Left forelimb (tissue), 1 donor: ENCODE measurements around the gene SFXN2.
"Not testable (repeated sequence)": the region's sequence is repeated elsewhere in the genome, so short reads cannot be mapped to it uniquely, and the experiment has no call there.

Experiments
- DNase-seq: peaks from one replicate; pipeline ENCODE4 v3.0.0-alpha.2; 2018; ENCODE audit warnings: low spot score

Gene SFXN2

DNA sequence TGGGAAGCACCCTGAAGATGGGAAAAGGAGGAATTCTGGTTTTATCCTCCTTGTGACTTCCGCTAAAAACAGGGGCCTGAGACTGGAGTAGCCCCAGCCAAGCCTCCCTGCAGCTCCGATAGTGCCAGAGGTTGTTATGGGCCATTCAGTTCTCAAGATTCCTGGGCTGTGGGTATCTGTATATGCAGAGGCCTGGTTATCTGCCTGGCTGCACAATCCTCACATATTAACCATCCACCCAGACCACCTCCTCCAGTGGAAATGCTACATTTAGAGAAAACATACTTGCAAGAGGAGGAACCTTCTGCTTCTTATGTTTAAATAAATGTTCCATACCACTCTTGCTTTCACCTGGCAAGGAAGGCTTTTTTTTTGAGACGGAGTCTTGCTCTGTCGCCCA is 34.8 kb upstream of the SFXN2 start:
- no peak for DNase-seq

- DNase-seq: no peak
Measured at GRCh38 chr10:102681696-102682095, 32.7 kb upstream of the SFXN2 start.

DNA sequence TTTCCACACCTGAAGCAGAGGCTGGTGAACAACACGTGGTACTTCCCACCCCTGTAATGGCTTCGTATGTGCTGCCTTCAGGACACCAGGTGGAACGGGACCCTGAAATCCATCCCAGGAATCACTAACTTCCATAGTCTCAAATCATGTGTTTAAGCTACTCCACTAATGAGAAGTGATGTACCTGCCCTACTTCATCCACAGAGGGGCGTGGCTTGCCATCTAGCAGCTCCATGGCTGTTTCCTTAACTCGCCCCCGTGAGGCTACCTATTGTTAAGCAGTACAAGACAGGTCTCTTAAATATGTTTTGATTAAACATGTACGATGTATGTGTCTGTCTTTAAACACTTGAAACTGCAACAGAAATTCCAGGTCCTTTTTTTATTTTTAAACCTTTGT is 32.0 kb upstream of the SFXN2 start:
- no peak for DNase-seq

- DNase-seq: no peak
Measured at GRCh38 chr10:102682981-102683380, 31.5 kb upstream of the SFXN2 start.

GRCh38 chr10:102683736-102684135 is 30.7 kb upstream of the SFXN2 start:
- DNase-seq: no peak

- no peak for DNase-seq
Measured at GRCh38 chr10:102691285-102692066, 23.0 kb upstream of the SFXN2 start.

GRCh38 chr10:102695401-102695800 is 19.0 kb upstream of the SFXN2 start:
- not testable (repeated sequence) for DNase-seq

DNA sequence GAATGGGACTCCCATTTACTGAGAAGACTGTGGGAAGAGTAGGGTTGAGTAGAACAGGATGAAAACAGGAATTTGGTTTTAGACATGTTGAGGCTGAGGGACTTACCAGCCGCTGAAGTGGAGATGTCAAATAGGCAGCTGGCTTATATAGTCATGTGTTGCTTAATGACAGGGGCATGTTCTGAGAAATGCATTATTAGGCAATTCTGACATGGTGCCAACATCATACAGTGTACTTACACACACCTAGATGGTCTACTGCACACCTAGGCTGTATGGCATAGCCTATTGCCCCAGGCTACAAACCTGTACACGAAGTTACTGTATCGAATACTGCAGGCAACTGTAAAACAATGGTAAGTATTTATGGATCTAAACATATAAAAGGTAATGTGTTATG is 17.7 kb upstream of the SFXN2 start:
- no peak for DNase-seq

- DNase-seq: no peak
Measured at GRCh38 chr10:102698894-102699293, 15.5 kb upstream of the SFXN2 start.

GRCh38 chr10:102701272-102701671 is 13.2 kb upstream of the SFXN2 start:
- DNase-seq: no peak

DNA sequence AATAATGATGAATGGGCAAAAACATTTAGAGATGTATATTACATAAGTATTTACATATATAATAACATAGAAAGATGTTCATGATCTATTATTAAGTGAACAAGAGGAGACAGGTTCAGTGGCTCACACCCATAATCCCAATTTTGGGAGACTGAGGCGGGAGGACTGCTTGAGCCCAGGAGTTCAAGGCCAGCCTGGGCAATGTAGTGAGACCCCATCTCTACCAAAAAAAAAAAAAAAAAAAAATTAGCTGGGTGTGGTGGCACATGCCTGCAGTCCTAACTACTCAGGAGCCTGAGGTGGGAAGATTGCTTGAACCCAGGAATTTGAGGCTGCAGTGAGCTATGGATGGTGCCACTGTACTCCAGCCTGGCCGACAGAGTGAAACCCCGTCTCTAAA is 12.6 kb upstream of the SFXN2 start:
- no peak for DNase-seq

- DNase-seq: no peak
Measured at GRCh38 chr10:102702742-102703141, 11.7 kb upstream of the SFXN2 start.

DNA sequence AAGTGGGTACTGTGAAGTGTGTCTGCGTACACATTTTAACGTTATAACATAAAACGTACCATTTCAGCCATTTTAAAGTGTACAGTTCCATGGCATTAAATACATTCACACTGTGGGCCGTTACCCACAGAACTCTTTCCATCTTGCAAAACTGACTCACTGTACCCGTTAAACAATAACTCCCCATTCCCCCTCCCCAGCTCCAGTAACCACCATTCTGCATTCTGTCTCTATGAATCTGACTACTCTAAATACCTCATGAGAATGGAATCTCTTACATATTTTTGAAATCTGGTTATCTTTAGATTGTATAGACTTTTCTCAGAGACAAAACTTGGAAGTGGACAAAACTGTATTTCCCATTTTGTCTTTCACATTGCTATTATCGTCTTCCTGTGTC is 9.5 kb upstream of the SFXN2 start:
- no peak for DNase-seq

- DNase-seq: no peak
Measured at GRCh38 chr10:102705531-102705930, 8.9 kb upstream of the SFXN2 start.

- no peak for DNase-seq
Measured at GRCh38 chr10:102710609-102711008, 3.8 kb upstream of the SFXN2 start.

DNA sequence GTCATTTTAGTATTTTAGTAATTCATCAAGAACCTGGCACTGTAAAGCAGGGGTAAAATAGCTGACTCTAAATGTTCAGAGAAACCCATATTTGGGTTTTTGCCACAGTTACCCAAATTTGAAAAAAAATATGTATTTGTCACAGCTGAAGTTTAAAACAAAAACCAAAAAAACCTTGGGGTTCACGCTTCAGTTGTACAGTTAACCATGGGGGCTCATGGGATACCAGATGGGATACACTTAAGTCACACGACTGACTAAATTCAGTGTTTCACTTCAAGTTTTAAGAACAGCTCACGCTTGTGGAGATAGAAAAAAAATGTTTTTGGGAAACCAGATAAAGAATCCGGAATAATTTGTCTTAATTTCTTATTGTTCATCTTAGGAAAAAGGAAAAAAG is 2.3 kb upstream of the SFXN2 start:
- no peak for DNase-seq

DNA sequence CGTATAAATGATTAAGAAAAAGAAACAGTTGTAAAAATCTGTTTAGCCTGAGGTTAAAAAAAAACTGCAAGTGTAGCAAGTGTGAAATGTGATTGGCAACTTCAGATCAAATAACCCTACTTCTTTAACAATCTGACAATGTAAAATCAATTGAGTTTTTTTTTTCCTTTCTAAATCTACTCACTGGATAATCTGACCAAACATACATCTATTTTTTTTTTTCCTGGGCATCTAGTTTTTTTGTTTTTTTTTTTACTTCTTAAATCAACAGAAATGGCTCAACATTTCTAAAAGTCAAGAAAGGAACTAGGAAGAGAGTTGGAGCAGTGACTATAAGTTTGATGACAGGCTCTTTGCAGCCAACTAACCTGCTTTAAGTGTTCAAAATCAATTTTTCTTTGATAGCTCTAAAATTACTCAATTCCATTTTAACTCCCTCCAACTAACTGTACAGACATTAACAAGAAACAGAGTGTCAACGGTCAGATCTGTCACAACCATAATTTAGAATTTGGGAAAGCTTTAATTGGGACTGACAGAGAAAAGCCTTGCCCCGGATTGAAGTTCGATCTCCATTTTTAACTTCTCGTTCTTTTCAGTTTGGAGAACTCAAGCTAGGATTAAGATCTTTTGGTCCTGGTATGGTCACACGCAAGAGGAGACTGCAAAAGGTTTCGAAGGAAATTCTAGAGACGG is 1.4 kb upstream of the SFXN2 start:
- DNase-seq: no peak

DNA sequence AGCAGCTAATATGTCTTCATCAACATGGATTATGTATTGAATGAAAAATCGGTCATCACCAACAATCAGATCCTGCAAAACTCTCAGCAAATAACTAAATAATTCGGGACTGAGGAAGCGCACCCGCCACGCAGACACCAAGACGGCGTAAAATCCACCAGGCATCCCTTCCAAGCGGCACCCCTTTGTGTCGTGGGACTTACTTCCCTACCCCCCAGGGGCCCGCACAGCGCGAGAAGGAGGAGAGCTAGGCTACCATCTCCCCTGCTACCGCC is 960 bp upstream of the SFXN2 start:
- DNase-seq: no peak

- peak; percentile 99 for DNase-seq
Measured at GRCh38 chr10:102713814-102714620, 419 bp upstream of the SFXN2 start, which contains the start of gene ARL3. ARL3 (minus strand) TSS chr10:102714397; CDS start chr10:102714275, 122 bp downstream.

DNA sequence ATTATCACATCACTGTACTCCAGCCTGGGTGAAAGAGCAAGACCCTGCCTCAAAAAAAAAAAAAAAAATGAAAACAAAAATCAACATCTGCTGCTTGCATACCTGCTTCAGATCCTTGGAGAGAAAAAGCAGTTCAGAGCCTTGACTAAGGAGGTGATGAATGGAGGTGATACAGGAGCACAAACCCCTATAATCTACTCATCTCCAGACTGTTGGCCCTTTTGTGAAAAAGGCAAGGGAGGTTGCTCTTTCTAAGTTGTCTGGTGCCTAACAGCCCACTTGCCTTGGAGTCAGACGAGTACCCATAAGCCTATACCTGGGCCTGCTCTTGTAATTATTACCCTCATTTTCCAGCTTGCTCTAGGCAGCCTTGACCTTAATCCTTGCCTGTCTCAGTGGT is 1.4 kb downstream of the SFXN2 start:
- DNase-seq: no peak

DNA sequence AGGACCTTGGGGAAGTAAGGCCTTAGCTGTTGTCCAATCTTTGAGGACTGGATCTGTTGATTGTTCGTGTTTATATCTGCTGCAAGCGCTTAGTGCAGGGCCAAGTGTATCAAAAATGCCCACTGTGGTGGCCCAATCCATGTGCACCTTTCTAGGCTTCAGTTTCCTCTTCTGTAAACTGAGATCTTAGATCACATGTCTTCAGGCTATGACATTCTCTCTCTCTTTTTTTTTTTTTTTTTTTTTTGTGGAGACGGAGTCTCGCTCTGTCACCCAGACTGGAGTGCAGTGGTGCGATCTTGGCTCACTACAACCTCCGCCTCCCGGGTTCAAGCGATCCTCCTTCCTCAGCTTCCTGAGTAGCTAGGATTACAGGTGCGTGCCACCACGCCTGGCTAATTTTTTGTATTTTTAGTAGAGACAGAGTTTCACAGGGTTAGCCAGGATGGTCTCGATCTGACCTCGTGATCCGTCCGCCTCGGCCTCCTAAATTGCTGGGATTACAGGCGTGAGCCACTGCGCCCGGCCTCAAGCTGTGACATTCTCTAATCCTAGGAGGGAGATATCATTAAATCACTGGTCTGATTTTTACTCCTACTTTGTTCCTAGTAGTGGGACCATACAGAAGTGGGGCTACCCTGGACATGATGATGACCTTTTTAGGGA is 2.6 kb downstream of the SFXN2 start:
- DNase-seq: not testable (repeated sequence)

DNA sequence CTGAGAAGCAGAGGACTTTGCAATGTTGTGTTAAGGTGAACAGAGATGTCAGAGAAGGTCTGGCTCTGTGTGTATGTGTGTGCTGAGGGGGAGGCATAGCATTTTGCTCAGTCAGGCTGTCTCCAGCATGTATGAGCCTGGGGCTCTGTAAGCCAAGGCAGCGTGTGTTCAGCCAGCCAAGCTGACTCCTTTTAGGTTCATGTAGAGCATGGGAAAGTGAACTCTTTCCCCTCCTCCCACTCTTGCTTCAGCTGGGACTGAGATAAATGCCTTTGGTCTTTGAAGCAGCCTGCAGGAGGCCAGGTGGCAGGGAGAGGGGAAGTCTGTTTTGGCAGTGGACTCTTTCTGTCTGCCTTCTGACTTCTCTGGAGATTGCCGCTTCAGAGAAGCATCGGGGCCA is 3.8 kb downstream of the SFXN2 start:
- DNase-seq: no peak
